Kidney tubule cell (primary cell): ENCODE measurements around the gene EID3.

ENCODE experiments used
- DNase-seq: peaks from one replicate; pipeline ENCODE4 v3.0.0-alpha.2; 2018; ENCODE audit warnings: low spot score

The EID3 gene

GRCh38 chr12:104339663-104340062 lies 36.1 kb downstream of the EID3 start:
- no peak for DNase-seq

GRCh38 chr12:104340177-104340576 lies 36.6 kb downstream of the EID3 start:
- DNase-seq: no peak

- DNase-seq: no peak
Observed at GRCh38 chr12:104340925-104341611, 37.5 kb downstream of the EID3 start.

- no peak for DNase-seq
Observed at GRCh38 chr12:104342147-104342546, 38.6 kb downstream of the EID3 start.

- no peak for DNase-seq
Observed at GRCh38 chr12:104342635-104343249, 39.2 kb downstream of the EID3 start.

- DNase-seq: no peak
Observed at GRCh38 chr12:104344682-104345081, 41.1 kb downstream of the EID3 start.

- DNase-seq: no peak
Observed at GRCh38 chr12:104345234-104346066, 41.9 kb downstream of the EID3 start.

GRCh38 chr12:104347374-104348075 lies 44.0 kb downstream of the EID3 start:
- DNase-seq: peak; percentile 52

GRCh38 chr12:104348283-104348993 lies 44.9 kb downstream of the EID3 start:
- DNase-seq: no peak

- no peak for DNase-seq
Observed at GRCh38 chr12:104348994-104349494, 45.5 kb downstream of the EID3 start.

GRCh38 chr12:104350211-104351056 lies 46.9 kb downstream of the EID3 start:
- no peak for DNase-seq

- DNase-seq: no peak
Observed at GRCh38 chr12:104351057-104351983, 47.8 kb downstream of the EID3 start.

- no peak for DNase-seq
Observed at GRCh38 chr12:104352106-104352713, 48.7 kb downstream of the EID3 start.

- no peak for DNase-seq
Observed at GRCh38 chr12:104353012-104353981, 49.8 kb downstream of the EID3 start.

- DNase-seq: no peak
Observed at GRCh38 chr12:104354167-104354867, 50.8 kb downstream of the EID3 start.
